ENCODE data around the gene FAM161B.

FAM161B gene

GRCh38 chr14:73953731-73954130, 3.8 kb upstream of the FAM161B start:
- no peak overlapping the region for H3K9ac ChIP-seq
- no peak overlapping the region for H3K4me2 ChIP-seq
- no peak overlapping the region for H3K4me3 ChIP-seq (IDR thresholded peaks at IDR 0.05; ENCODE audit: insufficient read depth, low read depth, low read length)
- H3K4me1 ChIP-seq (ENCODE audit: low read depth, poor library complexity, severe bottlenecking): no peaks in the 10 kb centered on the region
- H3K27ac ChIP-seq: no peak overlapping the region
- no peaks in the 10 kb centered on the region for H3K79me2 ChIP-seq (ENCODE audit: insufficient read depth, low read depth)
- TF ChIP-seq CTCF (conservative IDR thresholded peaks at IDR 0.05; ENCODE audit: low read depth, low read length): no peak
- H4K20me1 ChIP-seq (ENCODE audit: insufficient read depth): no peaks in the 10 kb centered on the region
- no peaks in the 10 kb centered on the region for H3K36me3 ChIP-seq (ENCODE audit: insufficient read depth)
- no peaks in the 10 kb centered on the region for H3K27me3 ChIP-seq (ENCODE audit: insufficient read depth, low read depth)
- H2AFZ ChIP-seq (ENCODE audit: low read depth): no peak overlapping the region

- H3K27ac ChIP-seq: no peak overlapping the region
- H3K9ac ChIP-seq: no peak overlapping the region
- H3K36me3 ChIP-seq (ENCODE audit: insufficient read depth): no peaks in the 10 kb centered on the region
- TF ChIP-seq CTCF (conservative IDR thresholded peaks at IDR 0.05; ENCODE audit: low read depth, low read length): no peak
- no peaks in the 10 kb centered on the region for H3K27me3 ChIP-seq (ENCODE audit: insufficient read depth, low read depth)
- no peaks in the 10 kb centered on the region for H4K20me1 ChIP-seq (ENCODE audit: insufficient read depth)
- no peak overlapping the region for H2AFZ ChIP-seq (ENCODE audit: low read depth)
- no peak overlapping the region for H3K4me3 ChIP-seq (IDR thresholded peaks at IDR 0.05; ENCODE audit: insufficient read depth, low read depth, low read length)
- H3K4me1 ChIP-seq (ENCODE audit: low read depth, poor library complexity, severe bottlenecking): no peaks in the 10 kb centered on the region
- H3K4me2 ChIP-seq: no peak overlapping the region
- H3K79me2 ChIP-seq (ENCODE audit: insufficient read depth, low read depth): no peaks in the 10 kb centered on the region
Measured at GRCh38 chr14:73945159-73945670, 4.7 kb downstream of the FAM161B start.

GRCh38 chr14:73944432-73945158, 5.3 kb downstream of the FAM161B start:
- no peak for TF ChIP-seq CTCF (conservative IDR thresholded peaks at IDR 0.05; ENCODE audit: low read depth, low read length)
- Histone ChIP-seq H3K79me2 (ENCODE audit: insufficient read depth, low read depth) (no peaks in the 10 kb centered on the region), H3K4me3 (IDR thresholded peaks at IDR 0.05; ENCODE audit: insufficient read depth, low read depth, low read length) (no peak overlapping the region), H4K20me1 (ENCODE audit: insufficient read depth) (no peaks in the 10 kb centered on the region), H3K4me1 (ENCODE audit: low read depth, poor library complexity, severe bottlenecking) (no peaks in the 10 kb centered on the region), H3K27ac (no peak overlapping the region), H2AFZ (ENCODE audit: low read depth) (no peak overlapping the region), H3K36me3 (ENCODE audit: insufficient read depth) (no peaks in the 10 kb centered on the region), H3K27me3 (ENCODE audit: insufficient read depth, low read depth) (no peaks in the 10 kb centered on the region), H3K4me2 (no peak overlapping the region), H3K9ac (no peak overlapping the region)

GRCh38 chr14:73943083-73943482, 6.8 kb downstream of the FAM161B start:
- no peak overlapping the region for H2AFZ ChIP-seq (ENCODE audit: low read depth)
- H3K4me1 ChIP-seq (ENCODE audit: low read depth, poor library complexity, severe bottlenecking): no peaks in the 10 kb centered on the region
- H3K27ac ChIP-seq: no peak overlapping the region
- H3K36me3 ChIP-seq (ENCODE audit: insufficient read depth): no peaks in the 10 kb centered on the region
- no peaks in the 10 kb centered on the region for H3K27me3 ChIP-seq (ENCODE audit: insufficient read depth, low read depth)
- H4K20me1 ChIP-seq (ENCODE audit: insufficient read depth): no peaks in the 10 kb centered on the region
- no peaks in the 10 kb centered on the region for H3K79me2 ChIP-seq (ENCODE audit: insufficient read depth, low read depth)
- TF ChIP-seq CTCF (conservative IDR thresholded peaks at IDR 0.05; ENCODE audit: low read depth, low read length): no peak
- no peak overlapping the region for H3K4me2 ChIP-seq
- H3K9ac ChIP-seq: no peak overlapping the region
- no peak overlapping the region for H3K4me3 ChIP-seq (IDR thresholded peaks at IDR 0.05; ENCODE audit: insufficient read depth, low read depth, low read length)

All from KMS-11 (cell line).